Ecto neural progenitor cell (in vitro differentiated cells): ENCODE measurements around the gene ZNF672.
A peak's percentile ranks its signal among the peaks of the same experiment; 100 is the strongest.
"Not testable (repeated sequence)": the region's sequence is repeated elsewhere in the genome, so short reads cannot be mapped to it uniquely, and the experiment has no call there.

Source experiments
- DNase-seq: peaks from one replicate; pipeline ENCODE4 v3.0.0-alpha.2; 2018; ENCODE audit warnings: low spot score

The ZNF672 gene

GRCh38 chr1:248837781-248838356, at the start of gene ZNF672:
Gene ZNF672, plus strand, starts transcription at chr1:248838224. Its CDS starts 9,051 bp downstream, at chr1:248847275.
- DNase-seq = peak; percentile 98

- no peak for DNase-seq
Observed at GRCh38 chr1:248788327-248788726, 49.7 kb upstream of the ZNF672 start.

- not testable (repeated sequence) for DNase-seq
Observed at GRCh38 chr1:248789337-248789736, 48.7 kb upstream of the ZNF672 start.

GRCh38 chr1:248790456-248790855, 47.6 kb upstream of the ZNF672 start:
- no peak for DNase-seq

- DNase-seq = no peak
Observed at GRCh38 chr1:248791010-248791409, 47.0 kb upstream of the ZNF672 start.

- DNase-seq = no peak
Observed at GRCh38 chr1:248792342-248792741, 45.7 kb upstream of the ZNF672 start.

- DNase-seq = no peak
Observed at GRCh38 chr1:248793592-248793991, 44.4 kb upstream of the ZNF672 start.

GRCh38 chr1:248794663-248795062, 43.4 kb upstream of the ZNF672 start:
- DNase-seq = not testable (repeated sequence)

- no peak for DNase-seq
Observed at GRCh38 chr1:248798791-248799190, 39.2 kb upstream of the ZNF672 start.

GRCh38 chr1:248800459-248800858, 37.6 kb upstream of the ZNF672 start:
- DNase-seq = no peak

GRCh38 chr1:248802454-248802853, 35.6 kb upstream of the ZNF672 start:
- DNase-seq = no peak

- DNase-seq = not testable (repeated sequence)
Observed at GRCh38 chr1:248803501-248803900, 34.5 kb upstream of the ZNF672 start.

GRCh38 chr1:248804771-248805681, 33.0 kb upstream of the ZNF672 start:
- no peak for DNase-seq

- no peak for DNase-seq
Observed at GRCh38 chr1:248805876-248806275, 32.1 kb upstream of the ZNF672 start.

- DNase-seq = peak; percentile 70
Observed at GRCh38 chr1:248807067-248807737, 30.8 kb upstream of the ZNF672 start.

GRCh38 chr1:248808876-248809275, 29.1 kb upstream of the ZNF672 start:
- DNase-seq = no peak

GRCh38 chr1:248810000-248810726, 27.9 kb upstream of the ZNF672 start:
- no peak for DNase-seq

- DNase-seq = no peak
Observed at GRCh38 chr1:248810727-248811513, 27.1 kb upstream of the ZNF672 start.

GRCh38 chr1:248811514-248812490, 26.2 kb upstream of the ZNF672 start:
- no peak for DNase-seq
